ENCODE measurements around the gene MCRIP1.

MCRIP1 gene

DNA sequence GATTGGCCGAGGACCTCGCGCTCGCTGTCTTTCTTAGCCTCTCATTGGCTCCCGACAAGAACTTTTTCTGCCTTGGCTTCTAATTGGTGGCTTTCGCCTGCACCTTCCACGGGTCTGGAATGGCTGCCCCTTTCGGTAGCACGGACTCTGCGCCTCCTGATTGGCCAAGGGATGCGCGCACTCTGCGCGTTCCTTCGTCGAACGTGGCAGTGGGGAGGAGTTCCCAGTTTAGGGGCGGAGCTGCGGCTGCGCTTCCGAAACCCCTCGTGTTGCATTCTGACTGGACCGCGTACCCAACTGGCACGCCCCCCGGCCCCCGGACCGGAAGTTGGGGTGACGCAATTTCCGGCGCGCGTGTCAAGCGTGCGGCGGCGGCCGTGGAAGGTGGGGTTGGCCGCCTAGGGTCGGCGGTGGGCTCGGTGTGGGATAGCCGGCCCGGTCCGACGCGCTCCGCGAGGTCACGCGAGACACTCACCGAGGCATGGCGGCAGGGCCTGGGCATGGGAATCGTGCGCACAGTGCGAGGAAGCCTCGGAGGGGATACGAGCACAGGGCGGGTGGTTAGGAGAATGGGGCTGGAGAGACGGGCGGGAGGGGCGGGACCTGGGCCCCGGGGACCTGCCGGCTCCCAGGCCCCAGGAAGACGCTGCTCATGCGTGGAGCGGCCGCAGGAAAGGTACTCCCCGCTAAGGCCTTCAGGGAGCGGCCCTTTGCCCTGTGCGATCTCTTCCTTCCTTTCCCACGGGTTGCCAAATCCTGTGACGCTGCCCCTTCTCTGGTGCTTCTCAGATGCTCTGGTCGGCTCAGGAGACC lies 27.9 kb upstream of the MCRIP1 start:
- peak; percentile 99 for DNase-seq (ENCODE audit: low read depth in 2 of 2, low spot score in 1 of 2)

GRCh38 chr17:81859906-81860755 lies 27.0 kb upstream of the MCRIP1 start, which contains the start of gene P4HB:
TSS of gene P4HB (minus strand) at chr17:81860535. CDS start at chr17:81860471, 64 bp downstream.
- DNase-seq (ENCODE audit: low read depth in 2 of 2, low spot score in 1 of 2) = no peak

- no peak for DNase-seq (ENCODE audit: low read depth in 2 of 2, low spot score in 1 of 2)
Measured at GRCh38 chr17:81858967-81859905, 26.1 kb upstream of the MCRIP1 start.

GRCh38 chr17:81858170-81858966 lies 25.3 kb upstream of the MCRIP1 start:
- DNase-seq (ENCODE audit: low read depth in 2 of 2, low spot score in 1 of 2) = no peak

DNA sequence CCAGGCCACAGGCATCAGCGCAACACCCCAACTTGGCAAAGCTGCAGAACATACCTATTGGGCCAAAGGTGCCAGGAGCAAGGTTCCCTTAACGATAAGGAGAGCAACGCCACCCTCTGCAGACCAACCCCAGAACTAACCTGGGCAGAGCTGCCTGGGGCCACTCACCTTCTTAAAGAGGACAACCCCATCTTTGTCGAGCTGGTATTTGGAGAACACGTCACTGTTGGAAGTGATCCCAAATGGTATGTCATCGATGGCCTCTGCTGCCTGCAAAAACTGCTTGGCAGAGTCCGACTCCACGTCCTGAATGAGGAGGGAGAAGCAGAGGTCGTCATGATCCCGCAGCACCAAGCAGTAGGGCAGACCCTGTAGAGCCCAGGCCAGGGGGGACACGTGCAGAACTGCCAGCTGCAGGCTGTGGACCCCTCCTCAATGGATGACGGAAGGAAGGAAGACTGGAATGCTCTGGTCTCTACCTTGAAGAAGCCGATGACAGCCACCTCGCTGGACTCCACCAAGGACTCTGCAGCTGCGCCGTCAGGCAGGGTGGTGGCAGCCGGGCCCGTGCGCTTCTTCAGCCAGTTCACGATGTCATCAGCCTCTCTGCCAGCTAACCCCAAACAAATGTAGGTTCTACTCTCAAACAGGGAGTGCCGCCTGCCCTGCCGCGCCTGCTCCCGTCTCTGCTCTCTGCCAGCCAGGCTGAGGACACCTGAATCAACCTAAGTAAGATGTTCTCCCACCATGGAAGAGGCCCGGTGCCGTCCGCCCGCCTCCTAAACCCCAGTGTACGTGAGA lies 22.1 kb upstream of the MCRIP1 start:
- DNase-seq (ENCODE audit: low read depth in 2 of 2, low spot score in 1 of 2) = no peak

- DNase-seq (ENCODE audit: low read depth in 2 of 2, low spot score in 1 of 2) = no peak
Measured at GRCh38 chr17:81852237-81852636, 19.1 kb upstream of the MCRIP1 start.

- DNase-seq (ENCODE audit: low read depth in 2 of 2, low spot score in 1 of 2) = no peak
Measured at GRCh38 chr17:81851423-81851822, 18.3 kb upstream of the MCRIP1 start.

DNA sequence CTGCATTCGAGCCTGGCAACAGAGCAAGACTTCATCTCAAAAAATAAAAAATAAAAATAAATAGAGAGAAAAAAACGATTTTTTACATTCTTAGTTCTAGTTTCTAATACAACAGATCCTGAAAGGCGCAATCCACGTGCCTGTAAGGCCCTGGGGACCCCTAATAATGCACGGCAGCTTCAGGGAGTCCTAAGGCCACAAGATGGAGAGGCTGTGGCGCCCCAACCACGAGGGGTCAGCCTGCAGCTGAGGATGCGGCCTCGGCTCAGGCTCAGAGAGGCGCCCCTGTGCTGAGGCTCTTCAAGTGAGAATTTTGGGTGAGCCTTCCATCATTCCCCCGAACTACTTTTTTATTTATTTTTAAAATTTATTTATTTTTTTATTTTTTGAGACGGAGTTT lies 16.4 kb upstream of the MCRIP1 start:
- DNase-seq (ENCODE audit: low read depth in 2 of 2, low spot score in 1 of 2) = no peak

GRCh38 chr17:81846743-81847689 lies 13.9 kb upstream of the MCRIP1 start:
- no peak for DNase-seq (ENCODE audit: low read depth in 2 of 2, low spot score in 1 of 2)

DNA sequence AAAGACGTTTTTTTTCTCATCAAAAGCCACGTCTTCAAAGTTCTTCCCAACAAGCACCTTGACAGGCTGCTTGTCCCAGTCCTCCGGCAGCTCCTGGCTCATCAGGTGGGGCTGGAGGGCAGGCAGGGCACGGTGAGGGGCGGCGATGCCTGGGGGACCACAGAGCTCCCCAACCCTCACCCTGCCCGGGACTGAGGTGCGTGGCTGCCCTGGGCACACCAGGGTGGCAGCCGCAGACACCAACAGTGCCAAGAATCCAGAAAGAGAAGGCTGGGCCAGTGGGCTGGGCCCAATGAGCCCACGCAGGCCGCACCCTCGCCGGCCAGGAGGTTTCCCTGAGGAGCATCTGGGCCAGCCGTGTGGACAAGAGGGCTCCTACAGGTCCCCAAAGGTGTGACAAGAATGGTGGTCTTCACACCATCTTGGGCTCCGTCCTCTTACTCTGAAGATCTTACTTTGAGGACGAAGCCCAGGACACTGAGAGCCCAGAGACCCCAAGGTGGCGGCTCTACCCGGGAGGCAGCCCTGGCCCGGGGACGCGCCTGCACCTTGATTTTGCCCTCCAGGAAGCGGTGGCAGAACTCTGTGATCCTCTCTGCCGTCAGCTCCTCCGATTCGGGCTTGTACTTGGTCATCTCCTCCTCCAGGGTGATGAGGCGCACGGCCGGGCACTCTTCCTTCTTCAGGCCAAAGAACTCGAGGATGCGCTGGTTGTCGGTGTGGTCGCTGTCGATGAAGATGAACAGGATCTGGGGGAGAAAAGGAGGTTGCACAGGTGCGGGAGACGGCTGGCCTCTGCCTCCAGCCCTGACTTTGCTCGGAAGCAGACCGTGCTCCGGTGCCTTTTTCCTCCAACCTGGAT lies 13.0 kb upstream of the MCRIP1 start:
- DNase-seq (ENCODE audit: low read depth in 2 of 2, low spot score in 1 of 2) = no peak

DNA sequence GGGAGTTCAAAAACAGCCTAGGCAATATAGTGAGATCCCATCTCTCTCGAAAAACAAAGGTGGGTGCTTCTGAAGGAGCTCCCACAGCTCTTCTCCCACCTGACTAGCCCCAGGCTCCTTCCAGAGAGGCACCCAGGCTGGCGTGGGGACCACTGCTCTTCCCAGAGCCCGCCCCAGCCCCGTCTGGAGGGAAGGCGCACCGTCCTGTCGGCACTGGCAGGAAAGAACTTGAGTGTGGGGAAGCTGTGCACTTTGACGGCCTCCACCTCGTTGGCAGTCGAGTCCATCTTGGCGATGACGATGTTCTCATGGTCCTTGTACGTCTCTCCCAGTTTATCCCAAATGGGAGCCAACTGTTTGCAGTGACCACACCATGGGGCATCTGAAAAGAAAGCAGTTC lies 12.3 kb upstream of the MCRIP1 start:
- DNase-seq (ENCODE audit: low read depth in 2 of 2, low spot score in 1 of 2) = no peak

- no peak for DNase-seq (ENCODE audit: low read depth in 2 of 2, low spot score in 1 of 2)
Measured at GRCh38 chr17:81844887-81845286, 11.8 kb upstream of the MCRIP1 start.

- DNase-seq (ENCODE audit: low read depth in 2 of 2, low spot score in 1 of 2) = no peak
Measured at GRCh38 chr17:81844327-81844851, 11.3 kb upstream of the MCRIP1 start.

DNA sequence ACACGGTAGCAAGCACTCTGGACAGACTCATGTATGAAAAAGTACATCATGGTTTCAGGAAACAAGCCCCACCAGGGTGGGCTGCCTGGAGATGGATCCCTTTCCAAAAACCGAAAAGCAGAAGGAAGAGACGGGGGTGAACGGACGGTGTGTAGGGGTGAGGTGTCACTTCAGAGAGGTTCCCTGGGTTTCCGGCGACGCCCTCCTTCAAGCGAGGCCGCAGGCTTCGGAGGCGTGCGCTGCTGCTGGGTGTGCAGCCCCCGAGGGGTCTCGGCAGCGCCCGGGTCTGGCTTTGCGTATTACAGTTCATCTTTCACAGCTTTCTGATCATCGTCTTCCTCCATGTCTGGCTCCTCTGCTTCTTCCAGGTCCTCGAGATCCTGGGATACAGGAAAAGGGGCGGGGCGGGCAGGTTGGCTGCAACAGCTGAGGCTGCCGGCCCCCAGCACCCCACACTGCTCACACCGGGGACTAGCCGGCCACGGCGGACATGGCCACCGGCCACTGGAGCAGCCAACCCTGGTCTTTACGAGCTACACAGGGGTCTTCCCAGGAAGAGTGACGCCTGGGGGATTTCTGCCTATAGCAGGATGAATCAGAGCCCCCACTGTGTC lies 10.7 kb upstream of the MCRIP1 start:
- no peak for DNase-seq (ENCODE audit: low read depth in 2 of 2, low spot score in 1 of 2)

GRCh38 chr17:81842725-81843504 lies 9.8 kb upstream of the MCRIP1 start:
- DNase-seq (ENCODE audit: low read depth in 2 of 2, low spot score in 1 of 2) = no peak

DNA sequence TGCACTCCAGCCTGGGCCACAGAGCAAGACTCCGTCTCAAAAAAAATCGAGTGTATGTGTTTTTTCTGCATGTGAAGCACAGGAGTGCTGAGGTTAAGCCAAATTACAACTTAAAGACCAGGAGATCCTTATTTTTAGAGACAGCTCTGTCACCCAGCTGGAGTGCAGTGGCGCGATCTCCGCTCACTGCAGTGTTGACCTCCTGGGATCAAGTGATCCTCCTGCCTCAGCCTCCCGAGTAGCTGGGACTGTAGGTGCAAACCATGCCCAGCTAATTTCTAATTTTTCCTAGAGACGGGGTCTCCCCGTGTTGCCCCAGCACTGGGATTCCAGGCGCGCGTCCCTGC lies 9.3 kb upstream of the MCRIP1 start:
- DNase-seq (ENCODE audit: low read depth in 2 of 2, low spot score in 1 of 2) = no peak
